HFF-Myc (cell line): Measurements from ENCODE around the gene ZNF385B.
A peak's percentile ranks its signal among the peaks of the same experiment; 100 is the strongest.

Source experiments
- DNase-seq: peaks from one replicate; pipeline ENCODE4 v3.0.0-alpha.2; 2011; ENCODE audit warnings: low read depth; ENCODE audit errors: extremely low read depth
- H3K4me3 ChIP-seq: replicated peaks from 2 replicates; pipeline ENCODE4 v1.5.1; 2011; ENCODE audit warnings: low read depth, mild to moderate bottlenecking, control low read depth, low read length
- TF ChIP-seq, protein P1 (sequence below): IDR thresholded peaks from 2 replicates; pipeline ENCODE4 v1.5.1; 2012; ENCODE audit warnings: mild to moderate bottlenecking, low read depth, low read length, control low read depth; ENCODE audit errors: missing control alignments

Gene ZNF385B

GRCh38 chr2:179768765-179769164 lies 92.6 kb downstream of the ZNF385B start:
- TF ChIP-seq, protein P1, sequence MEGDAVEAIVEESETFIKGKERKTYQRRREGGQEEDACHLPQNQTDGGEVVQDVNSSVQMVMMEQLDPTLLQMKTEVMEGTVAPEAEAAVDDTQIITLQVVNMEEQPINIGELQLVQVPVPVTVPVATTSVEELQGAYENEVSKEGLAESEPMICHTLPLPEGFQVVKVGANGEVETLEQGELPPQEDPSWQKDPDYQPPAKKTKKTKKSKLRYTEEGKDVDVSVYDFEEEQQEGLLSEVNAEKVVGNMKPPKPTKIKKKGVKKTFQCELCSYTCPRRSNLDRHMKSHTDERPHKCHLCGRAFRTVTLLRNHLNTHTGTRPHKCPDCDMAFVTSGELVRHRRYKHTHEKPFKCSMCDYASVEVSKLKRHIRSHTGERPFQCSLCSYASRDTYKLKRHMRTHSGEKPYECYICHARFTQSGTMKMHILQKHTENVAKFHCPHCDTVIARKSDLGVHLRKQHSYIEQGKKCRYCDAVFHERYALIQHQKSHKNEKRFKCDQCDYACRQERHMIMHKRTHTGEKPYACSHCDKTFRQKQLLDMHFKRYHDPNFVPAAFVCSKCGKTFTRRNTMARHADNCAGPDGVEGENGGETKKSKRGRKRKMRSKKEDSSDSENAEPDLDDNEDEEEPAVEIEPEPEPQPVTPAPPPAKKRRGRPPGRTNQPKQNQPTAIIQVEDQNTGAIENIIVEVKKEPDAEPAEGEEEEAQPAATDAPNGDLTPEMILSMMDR = no peak
- DNase-seq = no peak
- H3K4me3 ChIP-seq = no peak overlapping the region

DNA sequence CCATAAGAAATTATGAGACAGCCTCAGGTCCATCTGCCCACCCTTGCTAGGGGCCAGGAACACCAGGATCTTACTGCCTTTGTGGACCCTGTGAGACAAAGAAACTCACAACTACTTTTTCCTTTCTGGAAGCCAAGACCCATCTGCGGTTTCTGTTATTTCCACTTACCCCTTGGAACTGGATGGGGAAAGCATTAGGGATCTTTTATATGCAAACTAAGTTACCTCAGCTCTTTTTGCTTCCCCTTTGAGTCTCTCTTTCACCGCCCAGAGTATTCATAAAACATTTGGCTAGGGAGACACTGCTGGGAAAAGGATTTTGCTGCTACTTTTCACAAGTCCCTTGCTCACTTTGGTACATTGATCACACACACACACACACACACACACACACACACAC lies 95.7 kb downstream of the ZNF385B start:
- TF ChIP-seq, protein P1 = no peak
- H3K4me3 ChIP-seq = no peak overlapping the region
- no peak for DNase-seq

- no peak overlapping the region for H3K4me3 ChIP-seq
- no peak for DNase-seq
- TF ChIP-seq, protein P1 = no peak
Observed at GRCh38 chr2:179764710-179765109, 96.7 kb downstream of the ZNF385B start.

- TF ChIP-seq, protein P1 = no peak
Observed at GRCh38 chr2:179758636-179759035, 102.8 kb downstream of the ZNF385B start.

GRCh38 chr2:179751163-179751809 lies 110.1 kb downstream of the ZNF385B start:
- no peak overlapping the region for H3K4me3 ChIP-seq
- TF ChIP-seq, protein P1 = peak; percentile 35
- no peak for DNase-seq

More at GRCh38 chr2:179758636-179759035, 102.8 kb downstream of the ZNF385B start:
- DNase-seq = no peak
- H3K4me3 ChIP-seq = no peak overlapping the region

DNA sequence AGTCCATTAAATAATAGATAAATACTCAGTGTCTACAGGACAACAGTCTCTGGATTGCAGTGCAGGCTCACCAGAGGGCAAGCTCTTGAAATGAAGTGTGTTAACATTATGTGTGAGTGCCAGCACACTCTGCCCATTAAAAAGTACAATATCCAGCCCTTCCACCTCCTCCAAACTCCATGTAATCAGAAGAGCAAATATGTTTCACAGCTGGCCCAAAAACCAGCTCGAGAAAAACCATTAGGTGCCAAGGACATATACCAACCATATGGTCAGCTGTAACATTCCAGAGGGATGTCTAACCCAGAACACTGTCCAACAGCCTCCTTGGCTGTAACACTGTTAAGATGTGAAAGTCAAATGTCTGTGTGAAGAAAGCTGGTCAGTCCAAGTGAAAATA lies 112.2 kb downstream of the ZNF385B start:
- TF ChIP-seq, protein P1 = no peak
- DNase-seq = peak; percentile 25
- no peak overlapping the region for H3K4me3 ChIP-seq

GRCh38 chr2:179746981-179747380 lies 114.4 kb downstream of the ZNF385B start:
- no peak overlapping the region for H3K4me3 ChIP-seq
- TF ChIP-seq, protein P1 = no peak
- no peak for DNase-seq
